ENCODE measurements around the gene PGF. TPM values are rescaled to one million over a fixed set of nuclear protein-coding genes. Genes with fewer than 3 reads are reported as not detected.

The PGF gene
- total RNA-seq, 1 donor from 2014 or later: 4.2 TPM

DNA sequence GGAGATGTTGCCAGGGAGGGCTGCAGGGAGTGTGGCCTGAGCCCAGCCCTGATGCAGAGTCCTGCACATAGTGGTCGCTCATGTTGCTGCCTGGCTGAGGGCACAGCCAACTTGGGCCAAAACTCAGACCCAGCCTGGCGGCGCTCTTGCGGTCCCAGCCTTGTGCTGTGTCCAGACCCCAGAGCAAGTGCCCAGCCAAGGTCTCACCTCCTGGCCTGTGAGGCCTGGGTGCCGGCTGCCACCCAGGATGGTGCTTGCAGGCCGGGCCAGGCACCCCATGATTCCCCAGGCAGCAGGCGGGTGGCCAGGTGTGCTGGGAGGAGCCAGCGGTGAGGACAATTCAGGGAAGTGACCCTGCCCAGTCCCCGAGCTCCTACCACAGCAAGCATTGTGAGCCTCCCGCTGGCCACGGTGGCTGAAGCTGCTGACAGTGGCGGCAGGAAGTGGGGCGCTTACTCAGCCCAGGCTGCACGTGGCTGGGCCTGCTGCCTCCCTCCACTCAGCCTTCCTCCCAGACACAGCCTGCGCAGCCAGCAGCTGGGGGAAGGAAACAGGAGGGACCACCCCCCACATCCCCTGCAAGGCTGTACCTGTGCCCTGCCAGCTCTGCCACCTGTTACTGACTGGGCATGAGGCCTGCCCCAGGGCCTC is 17.7 kb upstream of the PGF start:
- intact Hi-C loops (cut with micrococcal nuclease): no loop called here
- H3K27ac ChIP-seq (replicated peaks): peak overlapping the region; percentile 79
- H3K4me3 ChIP-seq: no peak overlapping the region
- no peaks in the 10 kb centered on the region for H3K36me3 ChIP-seq
- peaks cover 37% of the 10 kb centered on the region for H3K4me1 ChIP-seq
- TF ChIP-seq, protein P1, sequence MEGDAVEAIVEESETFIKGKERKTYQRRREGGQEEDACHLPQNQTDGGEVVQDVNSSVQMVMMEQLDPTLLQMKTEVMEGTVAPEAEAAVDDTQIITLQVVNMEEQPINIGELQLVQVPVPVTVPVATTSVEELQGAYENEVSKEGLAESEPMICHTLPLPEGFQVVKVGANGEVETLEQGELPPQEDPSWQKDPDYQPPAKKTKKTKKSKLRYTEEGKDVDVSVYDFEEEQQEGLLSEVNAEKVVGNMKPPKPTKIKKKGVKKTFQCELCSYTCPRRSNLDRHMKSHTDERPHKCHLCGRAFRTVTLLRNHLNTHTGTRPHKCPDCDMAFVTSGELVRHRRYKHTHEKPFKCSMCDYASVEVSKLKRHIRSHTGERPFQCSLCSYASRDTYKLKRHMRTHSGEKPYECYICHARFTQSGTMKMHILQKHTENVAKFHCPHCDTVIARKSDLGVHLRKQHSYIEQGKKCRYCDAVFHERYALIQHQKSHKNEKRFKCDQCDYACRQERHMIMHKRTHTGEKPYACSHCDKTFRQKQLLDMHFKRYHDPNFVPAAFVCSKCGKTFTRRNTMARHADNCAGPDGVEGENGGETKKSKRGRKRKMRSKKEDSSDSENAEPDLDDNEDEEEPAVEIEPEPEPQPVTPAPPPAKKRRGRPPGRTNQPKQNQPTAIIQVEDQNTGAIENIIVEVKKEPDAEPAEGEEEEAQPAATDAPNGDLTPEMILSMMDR (IDR thresholded peaks at IDR 0.05; ENCODE audit: borderline replicate concordance): no peak
- DNase-seq: peak; percentile 78
- H3K27me3 ChIP-seq (ENCODE audit: low read depth): no peaks in the 10 kb centered on the region
- no peaks in the 10 kb centered on the region for H3K9me3 ChIP-seq (replicated peaks)

DNA sequence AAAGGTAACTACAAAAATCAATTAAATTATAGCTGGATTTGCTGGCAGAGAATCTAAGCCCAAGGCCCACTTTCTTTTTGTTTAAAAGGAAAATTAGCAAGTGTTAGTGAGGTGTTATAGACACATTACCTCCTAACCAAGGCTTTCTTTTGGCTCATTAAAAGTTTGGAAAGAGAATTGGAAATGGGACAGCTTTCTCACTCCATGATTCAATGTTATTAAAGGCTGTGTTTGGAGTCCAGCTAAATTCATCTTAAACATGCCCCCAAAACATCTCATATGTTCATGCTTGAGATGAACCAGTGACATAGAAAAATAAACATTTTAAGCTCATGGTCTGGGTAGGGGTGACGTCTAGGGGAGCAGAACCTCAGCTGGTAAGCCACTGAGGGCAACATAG is 13.4 kb upstream of the PGF start:
- TF ChIP-seq, protein P1 (IDR thresholded peaks at IDR 0.05; ENCODE audit: borderline replicate concordance): no peak
- Histone ChIP-seq H3K27ac (replicated peaks) (no peak overlapping the region), H3K4me3 (no peak overlapping the region), H3K4me1 (peaks cover 38% of the 10 kb centered on the region), H3K9me3 (replicated peaks) (no peaks in the 10 kb centered on the region), H3K27me3 (ENCODE audit: low read depth) (no peaks in the 10 kb centered on the region), H3K36me3 (no peaks in the 10 kb centered on the region)
- intact Hi-C loops (cut with micrococcal nuclease): no loop called here
- no peak for DNase-seq

DNA sequence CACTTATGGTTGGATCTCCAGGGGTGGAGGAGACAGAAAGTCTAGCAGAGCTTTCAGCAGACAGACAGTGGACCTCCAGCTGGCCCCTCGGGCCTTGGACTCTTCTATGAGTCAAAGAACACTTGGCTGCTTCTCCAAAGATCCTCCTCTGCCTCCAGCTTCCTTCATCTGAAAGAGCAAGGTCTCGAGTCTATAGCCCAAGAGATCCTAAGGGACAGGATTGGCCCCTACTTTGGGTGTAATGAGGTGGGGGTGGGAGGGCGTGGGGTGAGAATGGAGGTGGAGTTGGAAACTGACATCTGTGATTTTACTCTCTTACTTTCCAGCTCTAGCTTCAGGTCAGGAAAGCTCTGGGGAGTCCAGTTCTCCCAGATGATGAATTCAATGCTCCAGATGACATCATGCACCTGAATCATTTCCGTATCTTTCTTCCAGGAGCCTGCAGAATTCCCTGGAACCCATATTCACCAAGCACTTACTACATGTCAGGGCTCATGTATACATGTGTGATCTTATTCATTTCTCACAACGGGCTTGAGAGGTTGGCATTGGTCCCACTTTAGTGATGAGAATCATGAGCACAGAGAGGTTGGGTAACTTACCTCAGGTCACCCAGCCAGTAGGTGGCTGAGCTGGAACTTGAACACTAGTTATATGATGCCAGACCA is 10.2 kb upstream of the PGF start:
- Histone ChIP-seq H3K27me3 (ENCODE audit: low read depth) (no peaks in the 10 kb centered on the region), H3K9me3 (replicated peaks) (no peaks in the 10 kb centered on the region), H3K4me3 (no peak overlapping the region), H3K36me3 (no peaks in the 10 kb centered on the region), H3K4me1 (peaks cover 32% of the 10 kb centered on the region), H3K27ac (replicated peaks) (peak overlapping the region; percentile 52)
- TF ChIP-seq, protein P1 (IDR thresholded peaks at IDR 0.05; ENCODE audit: borderline replicate concordance): no peak
- DNase-seq: no peak
- intact Hi-C loops (cut with micrococcal nuclease): no loop called here

DNA sequence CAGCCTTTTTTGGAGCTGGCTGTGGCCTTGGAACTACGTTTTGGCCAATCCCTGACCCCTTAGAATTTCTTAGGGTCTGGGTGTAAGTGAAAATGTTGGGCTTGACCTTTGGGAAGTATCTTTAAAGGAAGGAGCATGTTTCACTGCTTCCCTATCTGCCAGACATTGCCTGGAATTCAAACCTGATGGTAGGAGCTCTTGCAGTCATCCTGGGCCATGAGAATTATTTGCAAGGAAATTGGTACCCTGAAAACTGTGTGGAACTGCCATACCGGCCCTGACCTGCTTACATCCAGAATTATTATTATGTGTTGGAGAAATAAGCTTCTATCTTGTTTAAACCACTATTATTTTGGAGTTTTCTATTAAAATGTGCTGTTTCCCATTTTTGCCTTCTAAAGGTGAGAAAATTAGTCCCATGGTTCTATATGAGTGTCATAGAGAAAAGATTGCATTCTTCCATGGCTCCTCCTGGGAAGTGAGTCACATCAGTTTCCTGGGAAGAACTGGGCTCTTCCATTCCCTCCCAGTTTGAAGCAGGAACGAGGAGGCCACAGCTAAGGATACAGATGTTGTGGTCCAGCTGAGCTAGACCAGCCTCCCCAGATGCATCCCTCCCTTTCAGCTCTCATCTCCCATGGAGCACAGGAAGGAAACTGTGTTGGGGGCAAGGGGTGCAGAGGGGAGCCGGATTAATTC is 9.5 kb upstream of the PGF start:
- Histone ChIP-seq H3K4me1 (peaks cover 32% of the 10 kb centered on the region), H3K36me3 (no peaks in the 10 kb centered on the region), H3K27me3 (ENCODE audit: low read depth) (no peaks in the 10 kb centered on the region), H3K9me3 (replicated peaks) (no peaks in the 10 kb centered on the region), H3K4me3 (no peak overlapping the region), H3K27ac (replicated peaks) (peak overlapping the region; percentile 52)
- TF ChIP-seq, protein P1 (IDR thresholded peaks at IDR 0.05; ENCODE audit: borderline replicate concordance): no peak
- intact Hi-C loops (cut with micrococcal nuclease): no loop called here
- no peak for DNase-seq

DNA sequence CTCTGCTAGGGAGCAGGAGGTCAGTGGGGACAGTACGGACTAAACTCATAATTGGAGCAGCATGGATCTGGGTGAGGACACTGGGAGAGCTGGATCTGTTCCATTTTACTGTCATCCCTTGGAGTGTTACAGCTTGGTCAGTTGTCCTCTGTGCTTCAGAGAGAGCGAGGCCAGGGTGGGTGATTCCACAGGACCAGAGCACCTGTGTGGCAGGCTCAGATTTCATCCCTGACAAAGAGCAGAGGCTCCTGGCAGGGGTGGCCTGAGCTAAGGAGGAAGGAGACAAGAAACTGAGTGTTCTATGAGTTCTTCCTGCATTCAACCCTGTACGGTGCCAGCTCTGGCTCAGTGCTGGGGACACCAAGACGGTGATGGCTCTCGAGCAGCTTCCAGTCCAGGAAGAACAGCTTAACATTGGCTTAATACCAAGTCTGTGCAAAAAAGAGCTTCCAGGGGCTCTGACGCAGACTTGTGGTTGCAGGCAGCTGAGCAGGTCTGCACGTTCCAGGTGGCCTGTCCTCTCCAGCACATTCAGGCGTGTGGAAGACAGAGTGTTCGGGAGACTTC is 8.4 kb upstream of the PGF start:
- Histone ChIP-seq H3K9me3 (replicated peaks) (no peaks in the 10 kb centered on the region), H3K27me3 (ENCODE audit: low read depth) (no peaks in the 10 kb centered on the region), H3K36me3 (no peaks in the 10 kb centered on the region), H3K4me3 (no peak overlapping the region), H3K27ac (replicated peaks) (no peak overlapping the region), H3K4me1 (peaks cover 32% of the 10 kb centered on the region)
- TF ChIP-seq, protein P1 (IDR thresholded peaks at IDR 0.05; ENCODE audit: borderline replicate concordance): no peak
- no peak for DNase-seq
- intact Hi-C loops (cut with micrococcal nuclease): no loop called here

All from left ventricle myocardium inferior (tissue), 1 donor.